Subcutaneous adipose tissue (tissue), 4 donors: Measurements from ENCODE around the gene FOCAD. TPM values are rescaled to one million over a fixed set of nuclear protein-coding genes. Genes with fewer than 3 reads are reported as not detected.

Source experiments
- total RNA-seq, 4 donors: library from RNA; depleted of rRNA; stranded (reverse); fragments of >200 nt; gene quantifications; one replicate each; pipeline ENCODE4 v1.1.0, GENCODE V29; 2016
- TF ChIP-seq, protein P1 (sequence below): fragments of 450-650 bp; IDR thresholded peaks from one replicate; pipeline ENCODE4 v1.5.1; 2016; ENCODE audit warnings: low read depth, mild to moderate bottlenecking, control low read depth, antibody characterized with exemption, moderate library complexity

FOCAD gene, protein sequence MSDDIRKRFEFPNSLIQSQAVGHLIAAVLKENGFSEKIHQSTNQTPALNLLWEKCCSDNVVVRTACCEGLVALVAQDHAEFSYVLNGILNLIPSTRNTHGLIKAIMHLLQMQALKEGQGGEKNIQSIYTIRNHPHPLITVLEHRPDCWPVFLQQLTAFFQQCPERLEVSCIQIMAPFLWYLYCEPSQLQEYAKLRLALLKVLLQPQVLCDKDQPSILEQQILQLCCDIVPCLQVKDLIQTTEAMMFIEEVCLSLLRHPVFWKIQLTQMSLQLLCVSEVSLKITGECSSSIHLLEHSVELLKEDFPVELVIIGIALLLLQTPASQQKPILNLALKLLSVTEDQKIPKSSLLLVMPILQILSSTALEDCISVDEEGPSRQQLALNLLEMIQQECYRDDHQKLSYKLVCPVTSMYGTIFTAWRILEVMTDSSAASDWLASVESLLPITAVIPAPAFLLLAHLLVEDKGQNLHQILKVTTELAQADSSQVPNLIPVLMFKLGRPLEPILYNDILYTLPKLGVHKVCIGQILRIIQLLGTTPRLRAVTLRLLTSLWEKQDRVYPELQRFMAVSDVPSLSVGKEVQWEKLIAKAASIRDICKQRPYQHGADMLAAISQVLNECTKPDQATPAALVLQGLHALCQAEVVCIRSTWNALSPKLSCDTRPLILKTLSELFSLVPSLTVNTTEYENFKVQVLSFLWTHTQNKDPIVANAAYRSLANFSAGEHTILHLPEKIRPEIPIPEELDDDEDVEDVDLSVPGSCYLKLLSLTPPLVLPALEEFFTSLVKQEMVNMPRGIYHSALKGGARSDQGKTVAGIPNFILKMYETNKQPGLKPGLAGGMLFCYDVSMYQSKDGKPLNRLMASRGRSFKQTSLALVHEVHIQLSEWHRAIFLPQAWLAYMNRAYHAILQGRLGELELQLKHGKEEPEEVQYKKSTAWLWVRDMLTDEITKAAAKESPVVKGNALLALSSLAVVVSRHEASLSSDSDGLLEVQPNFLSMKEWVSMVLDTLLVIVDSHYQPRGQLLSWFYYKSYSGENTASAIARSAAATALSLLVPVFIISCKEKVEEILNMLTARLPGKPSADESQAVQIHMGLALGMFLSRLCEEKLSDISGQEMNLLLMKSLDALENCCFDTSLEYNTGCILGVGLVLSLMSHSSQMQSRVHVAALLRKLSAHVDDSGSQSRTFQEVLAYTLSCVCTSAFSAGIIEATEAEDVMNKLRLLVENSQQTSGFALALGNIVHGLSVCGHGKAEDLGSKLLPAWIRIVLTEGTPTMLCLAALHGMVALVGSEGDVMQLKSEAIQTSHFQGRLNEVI (N-terminal part only)
- total RNA-seq, result 10 to 100 TPM; 24.6 to 31.7 (median 27.5) TPM

- TF ChIP-seq, protein P1, sequence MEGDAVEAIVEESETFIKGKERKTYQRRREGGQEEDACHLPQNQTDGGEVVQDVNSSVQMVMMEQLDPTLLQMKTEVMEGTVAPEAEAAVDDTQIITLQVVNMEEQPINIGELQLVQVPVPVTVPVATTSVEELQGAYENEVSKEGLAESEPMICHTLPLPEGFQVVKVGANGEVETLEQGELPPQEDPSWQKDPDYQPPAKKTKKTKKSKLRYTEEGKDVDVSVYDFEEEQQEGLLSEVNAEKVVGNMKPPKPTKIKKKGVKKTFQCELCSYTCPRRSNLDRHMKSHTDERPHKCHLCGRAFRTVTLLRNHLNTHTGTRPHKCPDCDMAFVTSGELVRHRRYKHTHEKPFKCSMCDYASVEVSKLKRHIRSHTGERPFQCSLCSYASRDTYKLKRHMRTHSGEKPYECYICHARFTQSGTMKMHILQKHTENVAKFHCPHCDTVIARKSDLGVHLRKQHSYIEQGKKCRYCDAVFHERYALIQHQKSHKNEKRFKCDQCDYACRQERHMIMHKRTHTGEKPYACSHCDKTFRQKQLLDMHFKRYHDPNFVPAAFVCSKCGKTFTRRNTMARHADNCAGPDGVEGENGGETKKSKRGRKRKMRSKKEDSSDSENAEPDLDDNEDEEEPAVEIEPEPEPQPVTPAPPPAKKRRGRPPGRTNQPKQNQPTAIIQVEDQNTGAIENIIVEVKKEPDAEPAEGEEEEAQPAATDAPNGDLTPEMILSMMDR, result no peak
Measured at GRCh38 chr9:20684035-20684874, at the start of gene FOCAD. FOCAD (plus strand) TSS chr9:20684259; CDS start chr9:20715354, 31,095 bp downstream.

DNA sequence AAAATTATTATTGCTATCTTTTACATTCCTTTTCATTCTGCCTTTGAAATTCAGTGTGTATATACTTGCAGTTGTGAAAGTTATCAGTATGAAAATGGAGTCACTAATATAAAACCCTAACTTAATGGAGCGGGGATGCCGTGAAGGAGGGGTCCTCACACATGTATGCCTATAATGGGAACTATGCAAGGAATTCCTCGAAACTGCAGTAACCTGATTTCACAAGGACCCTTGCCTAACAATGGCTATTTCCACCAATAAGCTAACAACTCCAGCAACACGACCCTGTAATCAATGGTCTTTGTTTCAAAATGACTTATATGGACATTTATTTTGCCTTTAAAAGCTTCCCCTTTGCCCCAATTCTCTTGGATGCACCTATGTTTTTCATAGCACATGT, 49.2 kb upstream of the FOCAD start:
- TF ChIP-seq, protein P1, result no peak

- TF ChIP-seq, protein P1, result no peak
Measured at GRCh38 chr9:20636888-20637440, 47.1 kb upstream of the FOCAD start.

DNA sequence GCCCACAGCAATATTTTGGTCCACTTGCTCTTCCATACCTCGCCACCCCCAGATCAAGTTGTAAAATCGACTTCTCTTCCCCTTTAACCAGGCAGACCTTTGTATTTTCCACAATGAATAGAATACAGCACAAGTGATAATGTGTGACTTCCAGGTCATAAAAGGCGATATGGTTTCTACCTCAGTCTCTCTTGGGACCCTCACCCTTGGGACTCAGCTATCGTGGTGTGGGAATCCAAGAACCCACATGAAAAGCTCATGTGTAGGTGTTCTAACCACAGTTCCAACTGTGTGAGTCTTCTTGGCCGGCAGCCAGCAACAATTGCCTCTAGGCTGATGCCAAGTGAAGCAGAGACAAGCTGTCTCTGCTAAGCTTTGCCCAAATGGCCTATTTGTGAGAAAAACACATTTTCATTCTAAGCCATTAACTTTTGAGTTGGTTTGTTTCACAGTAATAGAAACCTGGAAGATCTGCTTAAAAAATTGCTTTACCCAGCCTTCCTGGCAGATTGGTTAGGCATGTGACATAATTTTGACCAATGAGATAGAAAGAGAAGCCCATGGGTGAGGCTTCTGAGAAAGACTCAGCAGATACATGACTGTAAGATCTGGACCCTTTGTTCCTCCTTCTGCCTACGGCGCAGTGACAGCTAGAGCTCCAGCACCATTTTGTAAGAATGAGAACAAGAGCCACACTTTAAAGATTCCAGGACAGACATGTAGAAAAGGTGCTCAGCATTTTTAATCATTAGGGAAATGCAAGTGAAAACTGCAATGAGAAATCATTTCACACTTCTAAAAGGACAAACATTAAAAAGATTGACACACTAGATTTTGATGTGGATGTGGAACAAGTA, 43.5 kb upstream of the FOCAD start:
- TF ChIP-seq, protein P1, result no peak

DNA sequence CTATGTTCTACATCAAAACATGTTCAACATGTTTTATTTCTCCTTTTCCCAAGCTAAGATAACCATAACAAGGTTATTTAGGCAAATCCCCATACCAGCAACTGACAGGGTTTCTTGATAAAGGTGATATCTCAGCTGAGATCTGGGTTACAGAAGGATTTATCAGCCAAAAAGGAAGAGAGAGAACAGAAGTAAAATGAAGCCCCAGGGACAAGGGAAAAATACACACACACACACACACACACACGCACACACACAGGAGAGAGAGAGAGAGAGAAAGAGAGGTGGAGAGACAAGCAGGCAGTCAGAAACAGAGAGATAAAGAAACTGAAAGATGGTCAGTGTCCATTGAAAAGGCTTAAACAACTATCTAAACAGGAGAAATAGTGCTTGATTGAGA, 42.0 kb upstream of the FOCAD start:
- TF ChIP-seq, protein P1, result no peak
